Hematopoietic multipotent progenitor cell (in vitro differentiated cells): ENCODE data around the gene GPSM3. TPM values are rescaled to one million over a fixed set of nuclear protein-coding genes. Genes with fewer than 3 reads are reported as not detected.
"Not testable (repeated sequence)": the region's sequence is repeated elsewhere in the genome, so short reads cannot be mapped to it uniquely, and the experiment has no call there.

Source experiments
- DNase-seq, 3 donors: peaks; one replicate each; pipeline ENCODE4 v3.0.0-alpha.2; 2011 to 2015; ENCODE audit warnings: low read depth in 2 of 3, low spot score in 2 of 3
- small RNA-seq: library from RNA; depleted of rRNA; stranded (forward); fragments of <200 nt; gene quantifications from one replicate; pipeline ENCODE3, GENCODE V24; 2012
- total RNA-seq: library from RNA; depleted of rRNA; stranded (reverse); fragments of >200 nt; gene quantifications from one replicate; pipeline ENCODE4 v1.2.3, GENCODE V29; 2012

The GPSM3 gene
- total RNA-seq, 1 donor = 58.7 TPM

- peak in 1 of 3 donors; percentile 37 for DNase-seq
Observed at GRCh38 chr6:32152769-32153563, 39.5 kb downstream of the GPSM3 start.

GRCh38 chr6:32151863-32152768, 40.3 kb downstream of the GPSM3 start, which contains the start of gene PRRT1:
PRRT1 (minus strand) TSS chr6:32151939; CDS start chr6:32151827, 112 bp downstream.
- no peak for DNase-seq

- DNase-seq = no peak
Observed at GRCh38 chr6:32151181-32151862, 41.1 kb downstream of the GPSM3 start.

GRCh38 chr6:32149932-32150870, 42.2 kb downstream of the GPSM3 start:
- DNase-seq = no peak

GRCh38 chr6:32149092-32149755, 43.2 kb downstream of the GPSM3 start:
- no peak for DNase-seq

GRCh38 chr6:32148289-32149091, 44.0 kb downstream of the GPSM3 start:
- peak in 2 of 3 donors; percentile 85 to 93 for DNase-seq

- DNase-seq = peak in 1 of 3 donors; percentile 36
Observed at GRCh38 chr6:32147401-32148132, 44.9 kb downstream of the GPSM3 start.

GRCh38 chr6:32146687-32147086, 45.8 kb downstream of the GPSM3 start:
- no peak for DNase-seq

- DNase-seq = no peak
Observed at GRCh38 chr6:32146287-32146686, 46.2 kb downstream of the GPSM3 start.

- not testable (repeated sequence) for DNase-seq
Observed at GRCh38 chr6:32144238-32144637, 48.2 kb downstream of the GPSM3 start.

Small RNA genes within 50 kb of the gene (small RNA-seq; reads per million reads assigned to genes)
- not detected for gene AL662884.1
- not detected for gene MIR6833

Other genes starting within 250 kb of the GPSM3 start
- gene CFB, start 246.5 kb downstream of the GPSM3 start, total RNA-seq = 0.54 TPM
- gene NELFE, start 233.7 kb downstream of the GPSM3 start, total RNA-seq = 44.7 TPM
- gene SKIC2, start 233.5 kb downstream of the GPSM3 start, total RNA-seq = 62.7 TPM
- gene DXO, start 220.5 kb downstream of the GPSM3 start, total RNA-seq = 36.4 TPM
- 5.9 TPM for gene C4A, start 210.6 kb downstream of the GPSM3 start, total RNA-seq
- 4.6 TPM for gene C4B, start 177.8 kb downstream of the GPSM3 start, total RNA-seq
- 0.27 TPM for gene CYP21A2, start 154.2 kb downstream of the GPSM3 start, total RNA-seq
- gene TNXB, start 83.3 kb downstream of the GPSM3 start, total RNA-seq = 1.1 TPM
- 49.8 TPM for gene ATF6B, start 64.4 kb downstream of the GPSM3 start, total RNA-seq
- 4.0 TPM for gene FKBPL, start 62.4 kb downstream of the GPSM3 start, total RNA-seq
- 0.27 TPM for gene PRRT1, start 40.7 kb downstream of the GPSM3 start, total RNA-seq
- 30.2 TPM for gene PPT2, start 38.5 kb downstream of the GPSM3 start, total RNA-seq
- 5.1 TPM for gene EGFL8, start 28.0 kb downstream of the GPSM3 start, total RNA-seq
- gene AGPAT1, start 16.6 kb downstream of the GPSM3 start, total RNA-seq = 41.7 TPM
- 29.1 TPM for gene RNF5, start 14.2 kb downstream of the GPSM3 start, total RNA-seq
- gene AGER, start 8.4 kb downstream of the GPSM3 start, total RNA-seq = 0.81 TPM
- gene PBX2, start 2.4 kb downstream of the GPSM3 start, total RNA-seq = 75.9 TPM
- gene NOTCH4, start 31.4 kb upstream of the GPSM3 start, total RNA-seq = 3.5 TPM
- gene TSBP1, start 179.3 kb upstream of the GPSM3 start, total RNA-seq = not detected
- not detected for gene BTNL2, start 214.5 kb upstream of the GPSM3 start, total RNA-seq
- gene HLA-DRA, start 247.2 kb upstream of the GPSM3 start, total RNA-seq = 969 TPM